PC-3 (cell line): ENCODE results near the gene RPS3. TPM values are rescaled to one million over a fixed set of nuclear protein-coding genes. Genes with fewer than 3 reads are reported as not detected.

Experiments used
- ATAC-seq: fragments of 200-7000 bp; cut with Tn5 transposase; 2 replicates; pipeline ENCODE4 v1.9.1; 2020; ENCODE audit warnings: mild to moderate bottlenecking, moderate library complexity
- BruUV-seq: library from RNA; stranded (reverse); fragments of 400-500 nt; replicated peaks from 2 replicates; lab custom pipeline; 2021; lab: Mats Ljungman, UMichigan
- CTCF ChIA-PET: fragments of 300-600 bp; sonication (Branson Sonifier 250); formaldehyde crosslinking; loops from one replicate; lab custom pipeline; 2022; ENCODE audit warnings: antibody characterized with exemption; lab: Charles Lee
- POLR2A ChIA-PET: fragments of 300-600 bp; sonication (Branson Sonifier 250); formaldehyde crosslinking; loops from one replicate; lab custom pipeline; 2022; ENCODE audit warnings: antibody characterized with exemption; ENCODE audit not compliant: unreplicated experiment; lab: Charles Lee
- DNase-seq: peaks from one replicate; pipeline ENCODE4 v3.0.0-alpha.2; 2015
- H2AFZ ChIP-seq: fragments of 300-600 bp; sonication (generic); 2 replicates; pipeline ENCODE4 v1.6.0; 2016; ENCODE audit warnings: antibody characterized with exemption, low read length
- H3F3A ChIP-seq: fragments of 300-600 bp; sonication (generic); one replicate; pipeline ENCODE4 v1.6.0; 2017; ENCODE audit warnings: antibody characterized with exemption, low read length, control low read depth, mild to moderate bottlenecking; ENCODE audit not compliant: unreplicated experiment
- H3K27ac ChIP-seq: fragments of 300-600 bp; sonication (generic); 2 replicates; pipeline ENCODE4 v1.5.1; 2016; ENCODE audit warnings: mild to moderate bottlenecking, low read length
- H3K27me3 ChIP-seq: fragments of 300-600 bp; sonication (generic); 2 replicates; pipeline ENCODE4 v1.6.1; 2016; ENCODE audit warnings: low read length, mixed read lengths
- H3K36me3 ChIP-seq: fragments of 300-600 bp; sonication (generic); 2 replicates; pipeline ENCODE4 v1.6.1; 2016; ENCODE audit warnings: low read depth, mixed run types, low read length, mixed read lengths
- H3K4me1 ChIP-seq: fragments of 300-600 bp; sonication (generic); 2 replicates; pipeline ENCODE4 v1.5.1; 2016; ENCODE audit warnings: low read length; ENCODE audit not compliant: insufficient read depth
- H3K4me2 ChIP-seq: fragments of 300-600 bp; sonication (generic); 2 replicates; pipeline ENCODE4 v1.6.0; 2016; ENCODE audit warnings: low read length
- H3K4me3 ChIP-seq: fragments of 300-600 bp; sonication (generic); 2 replicates; pipeline ENCODE4 v1.5.1; 2016; ENCODE audit warnings: mild to moderate bottlenecking, low read length, mixed read lengths
- H3K79me2 ChIP-seq: fragments of 300-600 bp; sonication (generic); 2 replicates; pipeline ENCODE4 v1.6.1; 2017; ENCODE audit warnings: low read length, mixed read lengths
- H3K9ac ChIP-seq: fragments of 300-600 bp; sonication (generic); 2 replicates; pipeline ENCODE4 v1.6.0; 2016; ENCODE audit warnings: mild to moderate bottlenecking, low read length
- H3K9me2 ChIP-seq: fragments of 300-600 bp; sonication (generic); replicated peaks from 2 replicates; pipeline ENCODE4 v1.6.1; 2016; ENCODE audit warnings: mixed run types, low read length, mixed read lengths
- H3K9me3 ChIP-seq: fragments of 300-600 bp; sonication (generic); 2 replicates; pipeline ENCODE4 v1.6.1; 2016; ENCODE audit warnings: low read length, mixed read lengths
- H4K20me1 ChIP-seq: fragments of 300-600 bp; sonication (generic); 2 replicates; pipeline ENCODE4 v1.6.1; 2016; ENCODE audit warnings: low read length, mixed read lengths
- CTCF ChIP-seq: fragments of 300-600 bp; sonication (generic); conservative IDR thresholded peaks from 2 replicates; pipeline ENCODE4 v1.5.1; 2017; ENCODE audit warnings: antibody characterized with exemption, low read depth, mild to moderate bottlenecking, low read length
- EZH2 ChIP-seq: fragments of 300-600 bp; sonication (generic); IDR thresholded peaks from one replicate; pipeline ENCODE4 v1.6.1; 2017; ENCODE audit warnings: antibody characterized with exemption, mild to moderate bottlenecking, low read length; ENCODE audit not compliant: unreplicated experiment
- EZH2phosphoT487 ChIP-seq: fragments of 300-600 bp; sonication (generic); IDR thresholded peaks from 2 replicates; pipeline ENCODE4 v1.6.1; 2018; ENCODE audit warnings: mild to moderate bottlenecking, antibody characterized with exemption, low read length, borderline replicate concordance
- intact Hi-C: fragments of 100-400 bp; cut with micrococcal nuclease; formaldehyde crosslinking; loops from 2 replicates; pipeline ENCODE4 v1.9.0; 2023
- total RNA-seq: library from RNA; depleted of rRNA; stranded (reverse); fragments of >200 nt; gene quantifications from 2 replicates; pipeline ENCODE4 v1.2.3, GENCODE V29; 2014

Gene RPS3
- total RNA-seq, 1 experiment from 2014 or later: 2,018 TPM

- POLR2A ChIA-PET: interaction anchor here (0.5 to 0.6 kb wide), 3 partner anchors 9 to 160 kb away, joined by 3 to 4 read pairs (median 3); no protein-coding TSS in a partner anchor
Observed at GRCh38 chr11:75422248-75423231, 23.2 kb downstream of the RPS3 start.

GRCh38 chr11:75423721-75424120, 24.4 kb downstream of the RPS3 start:
- Histone ChIP-seq H4K20me1 (no peaks in the 10 kb centered on the region), H3K4me3 (no peak overlapping the region), H3K27me3 (no peaks in the 10 kb centered on the region), H3K36me3 (no peaks in the 10 kb centered on the region; the same call in 1 of the 2 replicates), H3F3A (peaks cover 17% of the 10 kb centered on the region), H3K4me2 (no peak overlapping the region), H3K9me3 (no peaks in the 10 kb centered on the region), H3K79me2 (0 out of 2 replicates have a peak, but pooled peaks cover 6% of the 10 kb centered on the region), H3K9ac (no peak overlapping the region), H3K9me2 (no peaks in the 10 kb centered on the region), H3K4me1 (peaks cover 54% of the 10 kb centered on the region), H2AFZ (no peak overlapping the region), H3K27ac (no peak overlapping the region)
- no peak for ATAC-seq
- intact Hi-C loops: no loop called here
- CTCF ChIA-PET: no interaction called here
- POLR2A ChIA-PET: no interaction called here
- DNase-seq: no peak
- BruUV-seq: no TSS peak
- no peak for TF ChIP-seq CTCF

More at GRCh38 chr11:75422248-75423231, 23.2 kb downstream of the RPS3 start:
- H3K9me2 ChIP-seq: no peaks in the 10 kb centered on the region
- CTCF ChIA-PET: interaction anchor here (0.9 kb wide), 1 partner anchor 14 kb away, joined by 7 read pairs; no protein-coding TSS in a partner anchor
- intact Hi-C loops: loop anchor here (1.0 kb wide), 1 partner anchor 34 kb away; no protein-coding TSS in a partner anchor
- H3K27me3 ChIP-seq: no peaks in the 10 kb centered on the region
- TSS peak; percentile 44 for BruUV-seq
- no peaks in the 10 kb centered on the region for H3K9me3 ChIP-seq
- H3K9ac ChIP-seq: peak overlapping the region; percentile 38
- ATAC-seq (peak; percentile 65), DNase-seq (peak; percentile 86)
- H3K79me2 ChIP-seq: 0 out of 2 replicates have a peak, but pooled peaks cover 6% of the 10 kb centered on the region
- H3K36me3 ChIP-seq: no peaks in the 10 kb centered on the region; the same call in 1 of the 2 replicates
- TF ChIP-seq EZH2 (no peak), CTCF (no peak), EZH2phosphoT487 (no peak)
- peak overlapping the region; percentile 8; the same call in 1 of the 2 replicates for H3K4me3 ChIP-seq
- peak overlapping the region; percentile 87 for H3K27ac ChIP-seq
- no peaks in the 10 kb centered on the region for H4K20me1 ChIP-seq
- H2AFZ ChIP-seq: no peak overlapping the region
- H3K4me1 ChIP-seq: peaks cover 60% of the 10 kb centered on the region
- H3K4me2 ChIP-seq: peak overlapping the region; percentile 52
- peaks cover 25% of the 10 kb centered on the region for H3F3A ChIP-seq
